ENCODE data around the gene IL9.
"Not testable (repeated sequence)": the region's sequence is repeated elsewhere in the genome, so short reads cannot be mapped to it uniquely, and the experiment has no call there.

The IL9 gene

DNA sequence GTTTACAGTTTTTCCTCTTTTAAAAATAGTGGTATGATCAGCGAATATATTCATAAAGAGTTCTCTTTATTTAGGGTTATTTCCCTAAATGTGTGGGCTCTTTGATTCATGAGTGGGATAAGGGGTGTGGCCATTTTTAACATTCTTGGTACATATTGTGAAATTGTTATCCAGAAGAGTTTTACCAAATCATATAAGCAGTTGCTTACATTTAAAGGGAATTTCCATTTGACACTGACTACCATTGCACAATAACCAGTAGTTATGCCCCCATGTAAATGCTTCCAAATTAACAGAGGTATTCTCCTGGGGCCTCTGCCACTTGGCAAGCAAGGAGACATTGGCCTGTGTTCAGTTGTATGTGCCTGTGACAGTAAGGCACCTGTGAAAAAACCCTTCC, 34.0 kb downstream of the IL9 start:
- no peaks in the 10 kb centered on the region for H3K36me3 ChIP-seq (replicated peaks; ENCODE audit: insufficient read depth, low read length)
- no peaks in the 10 kb centered on the region for H3K4me1 ChIP-seq (ENCODE audit: low read length)
- no peak for DNase-seq
- H3K4me3 ChIP-seq (ENCODE audit: low read length), result no peak overlapping the region
- H3K4me2 ChIP-seq (ENCODE audit: low read depth, low read length), result no peak overlapping the region
- H3K9me2 ChIP-seq (replicated peaks; ENCODE audit: insufficient read depth, low read length), result no peaks in the 10 kb centered on the region
- H3K9me3 ChIP-seq (replicated peaks; ENCODE audit: insufficient read depth, low read length), result no peaks in the 10 kb centered on the region
- H3K9ac ChIP-seq (ENCODE audit: low read length), result no peak overlapping the region
- no peaks in the 10 kb centered on the region for H3K27me3 ChIP-seq (replicated peaks; ENCODE audit: insufficient read depth, low read length)
- H2AFZ ChIP-seq (ENCODE audit: low read length), result no peak overlapping the region
- no peaks in the 10 kb centered on the region for H3K79me2 ChIP-seq (ENCODE audit: low read length)
- H4K20me1 ChIP-seq (ENCODE audit: insufficient read depth, low read length), result no peaks in the 10 kb centered on the region
- H3K27ac ChIP-seq (ENCODE audit: low read length), result no peak overlapping the region
- no peak for TF ChIP-seq EZH2 (optimal IDR thresholded peaks at IDR 0.05; ENCODE audit: low read depth, low read length)
- TF ChIP-seq, protein P1, sequence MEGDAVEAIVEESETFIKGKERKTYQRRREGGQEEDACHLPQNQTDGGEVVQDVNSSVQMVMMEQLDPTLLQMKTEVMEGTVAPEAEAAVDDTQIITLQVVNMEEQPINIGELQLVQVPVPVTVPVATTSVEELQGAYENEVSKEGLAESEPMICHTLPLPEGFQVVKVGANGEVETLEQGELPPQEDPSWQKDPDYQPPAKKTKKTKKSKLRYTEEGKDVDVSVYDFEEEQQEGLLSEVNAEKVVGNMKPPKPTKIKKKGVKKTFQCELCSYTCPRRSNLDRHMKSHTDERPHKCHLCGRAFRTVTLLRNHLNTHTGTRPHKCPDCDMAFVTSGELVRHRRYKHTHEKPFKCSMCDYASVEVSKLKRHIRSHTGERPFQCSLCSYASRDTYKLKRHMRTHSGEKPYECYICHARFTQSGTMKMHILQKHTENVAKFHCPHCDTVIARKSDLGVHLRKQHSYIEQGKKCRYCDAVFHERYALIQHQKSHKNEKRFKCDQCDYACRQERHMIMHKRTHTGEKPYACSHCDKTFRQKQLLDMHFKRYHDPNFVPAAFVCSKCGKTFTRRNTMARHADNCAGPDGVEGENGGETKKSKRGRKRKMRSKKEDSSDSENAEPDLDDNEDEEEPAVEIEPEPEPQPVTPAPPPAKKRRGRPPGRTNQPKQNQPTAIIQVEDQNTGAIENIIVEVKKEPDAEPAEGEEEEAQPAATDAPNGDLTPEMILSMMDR (IDR thresholded peaks at IDR 0.05; ENCODE audit: low read length), result no peak
- TF ChIP-seq EZH2phosphoT487 (IDR thresholded peaks at IDR 0.05; ENCODE audit: low read length), result no peak
- H3F3A ChIP-seq (ENCODE audit: insufficient read depth, low read length), result no peaks in the 10 kb centered on the region

DNA sequence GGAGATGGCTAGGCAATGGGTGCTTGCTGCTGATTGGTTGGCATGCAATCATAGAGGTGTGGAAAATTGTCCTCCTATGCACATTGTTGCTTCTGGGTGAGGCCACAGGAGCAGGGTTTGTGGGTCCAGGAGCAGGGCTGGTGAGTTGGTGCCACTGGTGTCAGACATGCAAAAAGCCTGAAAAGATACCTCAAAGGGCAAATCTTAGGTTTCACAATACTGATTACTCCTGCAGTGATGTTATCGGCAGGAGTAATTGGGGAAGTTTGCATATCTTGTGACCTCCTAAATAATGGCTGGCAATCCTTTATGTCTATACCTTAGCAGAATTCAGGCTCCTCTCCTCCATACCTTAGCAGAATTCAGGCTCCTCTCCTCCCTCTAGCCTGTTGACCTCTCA, 36.0 kb downstream of the IL9 start:
- DNase-seq, result no peak
- H4K20me1 ChIP-seq (ENCODE audit: insufficient read depth, low read length), result no peaks in the 10 kb centered on the region
- H3K4me1 ChIP-seq (ENCODE audit: low read length), result no peaks in the 10 kb centered on the region
- H3K27me3 ChIP-seq (replicated peaks; ENCODE audit: insufficient read depth, low read length), result no peaks in the 10 kb centered on the region
- no peak overlapping the region for H3K27ac ChIP-seq (ENCODE audit: low read length)
- no peak overlapping the region for H3K9ac ChIP-seq (ENCODE audit: low read length)
- no peak overlapping the region for H2AFZ ChIP-seq (ENCODE audit: low read length)
- no peaks in the 10 kb centered on the region for H3K9me3 ChIP-seq (replicated peaks; ENCODE audit: insufficient read depth, low read length)
- no peaks in the 10 kb centered on the region for H3K36me3 ChIP-seq (replicated peaks; ENCODE audit: insufficient read depth, low read length)
- no peaks in the 10 kb centered on the region for H3F3A ChIP-seq (ENCODE audit: insufficient read depth, low read length)
- no peak overlapping the region for H3K4me3 ChIP-seq (ENCODE audit: low read length)
- no peaks in the 10 kb centered on the region for H3K79me2 ChIP-seq (ENCODE audit: low read length)
- no peak overlapping the region for H3K4me2 ChIP-seq (ENCODE audit: low read depth, low read length)
- TF ChIP-seq, protein P1 (IDR thresholded peaks at IDR 0.05; ENCODE audit: low read length), result no peak
- no peaks in the 10 kb centered on the region for H3K9me2 ChIP-seq (replicated peaks; ENCODE audit: insufficient read depth, low read length)

DNA sequence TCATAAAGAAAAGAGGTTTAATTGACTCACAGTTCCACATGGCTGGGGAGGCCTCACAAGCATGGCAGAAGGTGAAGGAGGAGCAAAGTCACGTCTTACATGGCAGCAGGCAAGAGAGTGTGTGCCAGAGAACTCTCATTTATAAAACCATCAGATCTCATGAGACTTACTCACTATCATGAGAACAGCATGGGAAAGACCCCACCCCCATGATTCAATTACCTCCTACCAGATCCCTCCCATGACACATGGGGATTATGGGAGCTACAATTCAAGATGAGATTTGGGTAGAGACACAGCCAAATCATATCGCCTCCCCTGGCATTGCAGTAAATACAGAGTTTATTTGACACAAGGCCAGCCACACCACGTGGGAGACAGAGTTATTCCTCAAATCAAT, 36.5 kb downstream of the IL9 start:
- not testable (repeated sequence) for H3K27me3 ChIP-seq (replicated peaks; ENCODE audit: insufficient read depth, low read length); H3K79me2 ChIP-seq (ENCODE audit: low read length); H3F3A ChIP-seq (ENCODE audit: insufficient read depth, low read length); H3K9ac ChIP-seq (ENCODE audit: low read length); H3K9me3 ChIP-seq (replicated peaks; ENCODE audit: insufficient read depth, low read length); H3K4me1 ChIP-seq (ENCODE audit: low read length); H3K4me2 ChIP-seq (ENCODE audit: low read depth, low read length); H4K20me1 ChIP-seq (ENCODE audit: insufficient read depth, low read length); H3K36me3 ChIP-seq (replicated peaks; ENCODE audit: insufficient read depth, low read length); DNase-seq; H3K27ac ChIP-seq (ENCODE audit: low read length); H3K9me2 ChIP-seq (replicated peaks; ENCODE audit: insufficient read depth, low read length); H3K4me3 ChIP-seq (ENCODE audit: low read length); H2AFZ ChIP-seq (ENCODE audit: low read length)

DNA sequence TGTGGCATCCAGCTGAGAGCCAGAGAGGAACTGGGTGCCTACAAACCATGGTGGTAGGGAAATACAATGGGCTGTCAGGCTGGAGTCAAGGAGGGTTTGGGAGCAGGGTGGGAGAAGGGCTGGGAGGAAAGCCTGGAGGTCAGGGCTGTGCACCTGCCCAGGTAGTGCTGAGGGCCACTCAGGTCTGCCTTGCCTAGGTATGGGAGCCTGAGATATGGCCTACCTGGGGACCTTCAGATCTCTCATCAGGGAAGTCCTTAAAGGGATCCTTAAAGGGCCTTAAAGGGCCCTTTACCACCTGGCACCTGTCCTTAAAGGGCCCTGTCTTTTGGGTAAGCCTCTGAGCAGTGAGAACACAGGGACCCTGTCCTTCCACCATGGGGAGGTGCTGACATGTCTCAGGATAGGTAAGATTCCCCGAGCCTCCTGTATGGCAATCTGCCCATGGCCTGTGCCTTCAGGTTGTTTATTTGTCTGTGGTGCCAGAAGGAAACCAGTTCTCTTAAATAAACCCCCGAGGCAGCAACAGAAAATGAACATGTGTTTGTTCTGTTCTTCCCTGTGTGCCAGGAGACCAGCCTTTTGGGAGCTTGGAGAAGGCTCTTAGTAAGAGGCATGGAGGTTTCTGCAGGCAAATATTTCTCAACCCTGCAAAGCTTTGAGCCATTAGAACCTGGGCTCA, 37.9 kb downstream of the IL9 start:
- H3K4me1 ChIP-seq (ENCODE audit: low read length), result no peaks in the 10 kb centered on the region
- TF ChIP-seq EZH2 (optimal IDR thresholded peaks at IDR 0.05; ENCODE audit: low read depth, low read length) (no peak), EZH2phosphoT487 (IDR thresholded peaks at IDR 0.05; ENCODE audit: low read length) (no peak)
- TF ChIP-seq, protein P1 (IDR thresholded peaks at IDR 0.05; ENCODE audit: low read length), result no peak
- H3K27me3 ChIP-seq (replicated peaks; ENCODE audit: insufficient read depth, low read length), result no peaks in the 10 kb centered on the region
- no peaks in the 10 kb centered on the region for H3F3A ChIP-seq (ENCODE audit: insufficient read depth, low read length)
- H3K4me3 ChIP-seq (ENCODE audit: low read length), result no peak overlapping the region
- no peak for DNase-seq
- H3K27ac ChIP-seq (ENCODE audit: low read length), result no peak overlapping the region
- no peaks in the 10 kb centered on the region for H3K9me3 ChIP-seq (replicated peaks; ENCODE audit: insufficient read depth, low read length)
- H3K9me2 ChIP-seq (replicated peaks; ENCODE audit: insufficient read depth, low read length), result no peaks in the 10 kb centered on the region
- H3K4me2 ChIP-seq (ENCODE audit: low read depth, low read length), result no peak overlapping the region
- no peaks in the 10 kb centered on the region for H4K20me1 ChIP-seq (ENCODE audit: insufficient read depth, low read length)
- H2AFZ ChIP-seq (ENCODE audit: low read length), result no peak overlapping the region
- H3K79me2 ChIP-seq (ENCODE audit: low read length), result no peaks in the 10 kb centered on the region
- no peaks in the 10 kb centered on the region for H3K36me3 ChIP-seq (replicated peaks; ENCODE audit: insufficient read depth, low read length)
- H3K9ac ChIP-seq (ENCODE audit: low read length), result no peak overlapping the region

Data from MM.1S (cell line).